Adipose tissue (tissue), 3 donors: ENCODE data around the gene RELB. TPM values are rescaled to one million over a fixed set of nuclear protein-coding genes. Genes with fewer than 3 reads are reported as not detected.
"Not testable (repeated sequence)": the region's sequence is repeated elsewhere in the genome, so short reads cannot be mapped to it uniquely, and the experiment has no call there.

Experiments used
- H3K27ac ChIP-seq: one replicate; pipeline ENCODE4 v1.5.1; 2013; ENCODE audit warnings: low read depth, low read length
- WGBS, 3 donors: extraction: QIAGEN DNeasy Blood & Tissue Kit; methylation state at CpG; one replicate each; pipeline ENCODE4 v1.1.7; 2013; 5-methylcytosine and 5-hydroxymethylcytosine counted together
- polyA plus RNA-seq, 3 donors: library from polyadenylated mRNA; stranded (reverse); fragments of 200-250 nt; gene quantifications; one replicate each; pipeline ENCODE4 v1.2.3, GENCODE V29; 2013
- donor health status: healthy with polysubstance abuse.
- donor health status: Bipolar disorder and iron deficiency.
- donor health status: healthy.

RELB gene
- polyA plus RNA-seq, 3 donors, result 11.0 to 64.9 (median 12.7) TPM

DNA sequence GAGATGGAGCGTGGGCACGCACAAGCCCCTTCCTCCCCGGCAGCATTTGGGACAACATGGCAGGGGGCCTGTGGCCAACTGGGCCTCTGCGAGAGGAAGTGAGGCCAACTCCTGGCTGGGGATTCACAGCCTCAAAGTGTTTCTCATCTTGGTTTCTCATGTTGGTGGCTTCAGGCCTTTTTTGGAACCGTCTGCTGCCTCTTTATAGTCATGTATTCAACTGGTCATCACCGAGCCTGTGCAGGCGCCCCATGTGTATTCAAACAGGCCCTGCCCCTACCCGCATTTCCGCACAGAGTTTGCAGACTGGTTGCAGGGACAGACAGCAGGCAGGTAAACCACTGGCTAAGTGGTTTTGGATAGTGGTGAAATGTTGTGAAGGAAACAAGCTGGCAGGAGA lies 17.3 kb upstream of the RELB start:
- H3K27ac ChIP-seq, result no peak overlapping the region
- 81 to 91% (median 83%) methylated on average over 9 of the region's 9 CpGs for WGBS, 3 donors

DNA sequence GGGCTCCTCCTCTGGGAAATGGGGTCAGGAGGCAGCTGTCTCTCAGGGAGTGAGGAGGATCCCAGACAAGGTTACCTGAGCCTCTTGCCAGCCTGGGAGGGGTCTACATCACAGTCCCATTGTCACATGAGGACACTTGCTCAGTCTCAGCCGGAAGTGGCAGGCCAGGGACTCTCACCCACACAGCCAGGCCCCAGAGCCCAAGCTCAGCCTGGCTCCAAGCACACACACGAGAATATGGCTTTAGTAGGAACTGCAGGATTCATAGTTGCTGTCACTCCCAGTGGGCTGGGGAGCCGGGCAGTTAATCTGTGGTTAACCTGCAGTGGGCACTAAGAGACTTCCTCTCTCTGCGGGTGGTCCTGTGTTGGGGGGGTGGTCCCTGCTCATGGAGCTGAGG lies 15.8 kb upstream of the RELB start:
- WGBS, 3 donors, result 75 to 92% (median 83%) methylated on average over 4 of the region's 4 CpGs
- no peak overlapping the region for H3K27ac ChIP-seq

DNA sequence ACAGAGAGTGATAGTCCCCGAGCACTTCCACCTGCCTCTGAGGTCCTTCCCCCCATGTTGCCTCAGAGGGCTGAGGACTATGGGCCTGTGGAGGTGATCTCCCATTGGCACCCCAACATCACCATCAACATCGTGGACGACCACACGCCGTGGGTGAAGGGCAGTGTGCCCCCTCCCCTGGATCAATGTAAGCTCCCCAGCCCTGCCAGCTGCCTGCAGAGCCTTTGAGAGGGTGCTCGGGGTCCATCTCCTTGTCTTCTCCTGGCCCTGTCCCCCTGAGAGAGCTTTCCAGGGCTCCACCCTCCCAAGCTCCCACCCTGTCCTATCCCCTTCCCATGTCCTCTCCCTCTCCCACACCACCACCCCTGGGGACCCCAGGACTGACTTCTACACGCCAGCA lies 14.9 kb upstream of the RELB start:
- no peak overlapping the region for H3K27ac ChIP-seq
- WGBS, 3 donors, result 82 to 90% (median 89%) methylated on average over 6 to 7 of the region's 7 CpGs

DNA sequence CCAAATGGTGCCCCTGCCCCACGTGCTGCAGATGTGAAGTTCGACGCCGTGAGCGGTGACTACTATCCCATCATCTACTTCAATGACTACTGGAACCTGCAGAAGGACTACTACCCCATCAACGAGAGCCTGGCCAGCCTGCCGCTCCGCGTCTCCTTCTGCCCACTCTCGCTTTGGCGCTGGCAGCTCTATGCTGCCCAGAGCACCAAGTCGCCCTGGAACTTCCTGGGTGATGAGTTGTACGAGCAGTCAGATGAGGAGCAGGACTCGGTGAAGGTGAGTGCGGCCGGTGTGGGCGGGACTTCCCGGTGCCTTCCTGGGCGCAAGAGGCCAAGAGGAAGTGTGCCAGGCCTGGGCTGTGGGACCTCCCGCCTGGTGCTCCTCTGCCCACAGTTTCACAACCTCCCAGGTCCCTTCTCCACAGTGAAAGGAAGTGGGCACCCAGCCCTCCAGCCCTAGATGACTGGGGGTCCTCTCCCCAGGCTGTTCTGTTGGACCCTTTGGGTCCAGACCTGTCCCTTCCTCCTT lies 14.1 kb upstream of the RELB start:
- 75 to 90% (median 77%) methylated on average over 20 of the region's 20 CpGs for WGBS, 3 donors
- no peak overlapping the region for H3K27ac ChIP-seq

DNA sequence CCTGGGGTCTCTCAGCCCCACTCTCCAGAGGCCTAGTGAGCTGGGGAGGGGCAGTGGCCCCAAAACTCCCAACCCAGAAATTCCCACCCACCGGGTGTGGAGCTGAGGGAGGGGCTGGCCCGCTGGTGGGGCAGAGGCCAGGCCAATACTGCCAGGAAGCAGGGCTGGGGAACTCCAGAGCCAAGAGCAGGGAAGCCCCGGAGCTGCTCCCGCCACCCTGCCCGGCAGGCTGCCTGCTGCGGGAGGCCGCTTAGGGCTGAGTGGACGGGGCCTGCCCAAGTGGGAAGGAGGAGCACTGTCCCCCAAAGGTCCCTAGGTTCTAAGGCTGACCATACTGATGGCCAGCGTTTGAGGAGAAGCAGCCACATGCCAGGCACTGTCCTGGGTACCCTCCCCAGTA lies 13.0 kb upstream of the RELB start:
- 68 to 87% (median 83%) methylated on average over 9 of the region's 9 CpGs for WGBS, 3 donors
- no peak overlapping the region for H3K27ac ChIP-seq

DNA sequence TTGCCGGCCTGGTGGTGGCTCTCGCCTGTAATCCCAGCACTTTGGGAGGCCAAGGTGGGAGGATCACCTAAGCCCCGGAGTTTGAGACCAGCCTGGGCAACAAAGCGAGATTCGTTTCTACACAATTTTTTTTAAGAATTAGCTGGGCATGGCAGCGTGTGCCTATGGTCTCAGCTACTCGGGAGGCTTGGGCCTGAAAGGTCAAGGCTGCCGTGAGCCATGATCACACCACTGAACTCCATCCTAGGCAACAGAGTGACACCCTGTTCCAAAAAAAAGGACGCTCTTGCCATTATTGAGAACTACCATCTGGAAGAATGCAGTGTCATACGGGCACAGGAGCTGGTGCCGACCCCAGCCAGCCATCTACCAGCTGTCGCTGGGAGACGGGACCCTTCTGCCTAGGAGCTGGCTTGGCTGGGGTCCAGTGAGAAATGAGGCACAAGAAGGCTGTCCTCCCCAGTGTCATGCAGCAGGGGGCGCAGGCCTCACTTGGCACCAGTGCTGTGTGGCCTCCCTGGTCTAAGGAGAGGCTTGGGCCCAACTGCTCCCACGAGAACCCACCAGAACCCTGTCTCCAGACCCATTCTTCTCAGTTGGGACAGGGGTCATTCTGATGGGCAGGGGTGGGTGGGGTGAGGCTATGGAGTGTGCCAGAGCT lies 12.2 kb upstream of the RELB start:
- WGBS, 3 donors, result 77 to 84% (median 80%) methylated on average over 15 of the region's 15 CpGs
- no peak overlapping the region for H3K27ac ChIP-seq

DNA sequence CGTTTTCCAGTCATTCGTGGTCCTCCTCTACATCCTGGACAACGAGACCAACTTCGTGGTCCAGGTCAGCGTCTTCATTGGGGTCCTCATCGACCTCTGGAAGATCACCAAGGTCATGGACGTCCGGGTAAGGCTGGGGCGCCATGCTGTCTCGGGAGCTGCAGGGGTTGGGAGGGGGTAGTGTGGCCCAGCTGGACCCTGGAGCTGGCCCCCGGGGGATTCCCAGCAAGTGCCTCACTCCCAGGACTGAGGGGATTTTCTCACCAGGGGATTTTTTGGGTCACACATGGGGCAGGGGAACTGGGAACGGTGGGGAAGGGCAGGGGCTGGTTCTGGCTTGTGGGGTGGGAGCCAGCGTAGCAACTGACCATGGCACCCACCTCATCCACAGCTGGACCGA lies 10.8 kb upstream of the RELB start:
- H3K27ac ChIP-seq, result no peak overlapping the region
- WGBS, 3 donors, result 87 to 91% (median 89%) methylated on average over 14 of the region's 14 CpGs

DNA sequence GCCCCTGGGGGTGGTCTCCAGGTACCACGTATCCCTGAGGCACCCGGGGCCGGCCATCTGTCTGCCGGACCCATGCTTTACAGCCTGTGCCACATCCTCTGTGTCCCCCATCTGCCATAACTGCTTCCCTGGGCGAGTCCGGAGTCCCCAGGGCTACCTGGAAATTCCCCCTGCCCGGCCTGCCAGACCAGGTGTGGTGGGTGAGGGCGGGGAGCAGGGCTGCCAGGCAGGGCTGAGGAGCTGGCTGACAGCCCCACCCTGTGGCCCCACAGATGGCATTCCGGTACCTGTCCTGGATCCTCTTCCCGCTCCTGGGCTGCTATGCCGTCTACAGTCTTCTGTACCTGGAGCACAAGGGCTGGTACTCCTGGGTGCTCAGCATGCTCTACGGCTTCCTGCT lies 10.3 kb upstream of the RELB start:
- H3K27ac ChIP-seq, result no peak overlapping the region
- 93 to 97% (median 95%) methylated on average over 12 of the region's 12 CpGs for WGBS, 3 donors

DNA sequence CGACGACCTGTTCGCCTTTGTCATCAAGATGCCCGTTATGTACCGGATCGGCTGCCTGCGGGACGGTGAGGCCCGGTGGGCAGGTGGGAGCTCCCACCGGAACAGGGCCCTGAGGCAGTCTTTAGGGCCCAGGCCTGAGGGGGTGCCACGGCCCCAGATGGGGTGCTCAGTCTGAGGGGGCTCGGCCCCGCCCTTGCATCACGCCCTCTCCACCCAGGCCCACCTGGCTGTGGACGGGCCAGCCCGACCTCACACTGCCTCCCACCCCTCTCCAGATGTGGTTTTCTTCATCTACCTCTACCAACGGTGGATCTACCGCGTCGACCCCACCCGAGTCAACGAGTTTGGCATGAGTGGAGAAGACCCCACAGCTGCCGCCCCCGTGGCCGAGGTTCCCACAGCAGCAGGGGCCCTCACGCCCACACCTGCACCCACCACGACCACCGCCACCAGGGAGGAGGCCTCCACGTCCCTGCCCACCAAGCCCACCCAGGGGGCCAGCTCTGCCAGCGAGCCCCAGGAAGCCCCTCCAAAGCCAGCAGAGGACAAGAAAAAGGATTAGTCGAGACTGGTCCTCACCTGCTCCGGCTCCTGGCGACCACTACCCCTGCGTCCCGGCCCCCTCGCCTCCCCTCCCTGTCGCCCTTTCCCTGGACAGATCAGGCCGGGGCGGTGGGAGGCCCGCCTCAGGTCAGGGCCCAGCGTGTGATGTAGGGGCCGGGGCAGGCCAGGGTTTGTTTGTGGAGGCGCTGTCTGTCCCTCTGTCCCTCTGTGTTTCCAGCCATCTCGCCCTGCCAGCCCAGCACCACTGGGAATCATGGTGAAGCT lies 8.7 kb upstream of the RELB start:
- no peak overlapping the region for H3K27ac ChIP-seq
- WGBS, 3 donors, result 90 to 92% (median 91%) methylated on average over 39 to 44 of the region's 44 CpGs

DNA sequence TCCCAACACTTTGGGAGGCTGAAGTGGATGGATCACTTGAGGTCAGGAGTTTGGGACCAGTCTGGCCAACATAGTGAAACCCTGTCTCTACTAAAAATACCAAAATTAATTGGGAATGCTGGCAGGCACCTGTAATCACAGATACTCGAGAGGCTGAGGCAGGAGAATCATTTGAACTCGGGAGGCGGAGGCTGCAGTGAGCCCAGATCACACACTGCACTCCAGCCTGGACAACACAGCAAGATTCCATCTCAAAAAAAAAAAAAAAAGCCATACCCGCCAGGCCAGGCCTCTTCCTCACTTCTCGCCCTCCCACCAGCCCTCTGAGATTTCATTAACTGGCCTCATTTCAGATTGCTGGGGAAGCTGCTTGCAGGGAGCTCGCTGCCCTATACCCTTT lies 7.7 kb upstream of the RELB start:
- 86 to 88% (median 87%) methylated on average over 6 of the region's 6 CpGs for WGBS, 3 donors
- H3K27ac ChIP-seq, result no peak overlapping the region

DNA sequence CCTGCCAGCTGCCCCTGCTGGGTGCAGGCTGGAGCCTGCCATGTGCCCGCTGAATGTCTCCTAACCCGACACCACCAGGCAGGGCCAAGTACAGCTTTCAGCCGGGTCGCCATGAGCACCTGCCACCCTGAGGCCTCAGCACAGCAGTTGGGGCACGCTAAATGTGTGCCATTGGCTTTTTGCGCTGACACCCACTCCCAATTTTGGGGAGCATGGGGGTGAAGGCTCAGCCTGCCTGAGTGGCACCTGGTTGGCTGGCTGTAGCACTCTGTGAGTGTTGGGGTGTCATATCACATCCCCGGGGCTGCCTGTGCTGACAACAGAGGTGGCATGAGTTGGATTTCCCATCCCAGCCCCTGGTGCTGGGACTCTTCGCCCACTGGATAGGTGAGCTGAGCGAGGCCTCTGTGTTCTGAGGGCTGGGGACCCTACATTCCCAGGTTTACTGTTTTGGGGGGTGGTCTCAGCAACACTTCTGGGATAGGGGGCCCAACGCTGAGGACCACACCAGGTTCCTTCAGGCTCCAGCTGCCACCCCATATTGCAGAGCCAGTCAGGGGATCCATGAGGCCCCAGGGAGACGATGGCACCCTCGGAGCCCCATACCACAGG lies 7.2 kb upstream of the RELB start:
- WGBS, 3 donors, result 88 to 92% (median 89%) methylated on average over 12 of the region's 12 CpGs

DNA sequence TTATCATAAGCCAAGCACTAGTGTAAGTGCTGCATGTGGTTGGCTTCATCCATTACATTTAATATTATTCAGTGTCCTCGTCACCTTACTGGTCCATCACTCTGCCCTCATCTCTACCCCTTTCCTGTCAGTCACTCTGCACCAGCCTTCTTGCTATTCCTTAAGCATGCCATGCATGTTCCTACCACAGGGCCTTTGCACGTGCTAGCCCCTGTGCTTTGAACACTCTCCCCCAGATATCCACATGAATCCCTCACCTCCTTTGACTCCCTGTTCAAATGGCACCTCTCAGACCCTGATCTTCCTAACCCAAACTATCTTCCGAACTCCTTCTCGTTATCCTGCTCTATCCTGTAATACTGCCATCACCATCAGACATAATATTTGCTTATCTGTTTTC lies 3.2 kb upstream of the RELB start:
- WGBS, 3 donors, result 82 to 95% (median 94%) methylated on average over 4 of the region's 4 CpGs
- no peak overlapping the region for H3K27ac ChIP-seq

More for the DNA sequence above, 7.2 kb upstream of the RELB start:
- H3K27ac ChIP-seq, result no peak overlapping the region

DNA sequence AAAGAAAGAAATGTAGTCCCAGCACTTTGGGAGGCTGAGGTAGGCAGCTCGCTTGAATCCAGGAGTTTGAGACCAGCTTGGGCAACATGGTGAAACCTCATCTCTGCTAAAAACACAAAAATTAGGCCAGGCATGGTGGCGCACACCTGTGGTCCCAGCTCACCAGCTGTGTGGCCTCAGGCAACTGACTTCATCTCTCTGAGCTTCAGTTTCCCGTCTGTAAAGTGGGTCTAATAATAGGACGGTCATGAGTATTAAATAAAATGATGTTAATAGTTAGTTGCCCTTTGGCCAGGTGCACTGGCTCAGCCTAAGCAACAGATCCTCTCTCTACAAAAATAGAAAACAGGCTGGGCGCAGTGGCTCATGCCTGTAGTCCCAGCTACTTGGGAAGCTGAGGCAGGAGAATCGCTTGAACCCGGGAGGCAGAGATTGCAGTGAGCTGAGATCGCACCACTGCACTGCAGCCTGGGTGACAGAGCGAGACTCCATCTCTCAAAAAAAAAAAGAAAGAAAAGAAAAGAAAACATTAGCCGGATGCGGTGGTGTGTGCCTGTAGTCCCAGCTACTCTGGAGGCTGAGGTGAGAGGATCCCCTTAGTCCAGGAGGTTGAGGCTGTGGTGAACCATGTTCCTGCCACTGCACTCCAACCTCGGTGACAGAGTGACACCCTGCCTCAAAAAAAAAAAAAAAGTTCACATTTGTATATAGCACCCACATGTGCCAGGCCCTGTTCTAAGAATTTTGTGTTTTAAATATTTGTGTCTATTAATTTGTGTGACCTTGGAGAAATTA lies 1.9 kb upstream of the RELB start:
- 73 to 87% (median 80%) methylated on average over 12 of the region's 12 CpGs for WGBS, 3 donors
- H3K27ac ChIP-seq, result not testable (repeated sequence)

DNA sequence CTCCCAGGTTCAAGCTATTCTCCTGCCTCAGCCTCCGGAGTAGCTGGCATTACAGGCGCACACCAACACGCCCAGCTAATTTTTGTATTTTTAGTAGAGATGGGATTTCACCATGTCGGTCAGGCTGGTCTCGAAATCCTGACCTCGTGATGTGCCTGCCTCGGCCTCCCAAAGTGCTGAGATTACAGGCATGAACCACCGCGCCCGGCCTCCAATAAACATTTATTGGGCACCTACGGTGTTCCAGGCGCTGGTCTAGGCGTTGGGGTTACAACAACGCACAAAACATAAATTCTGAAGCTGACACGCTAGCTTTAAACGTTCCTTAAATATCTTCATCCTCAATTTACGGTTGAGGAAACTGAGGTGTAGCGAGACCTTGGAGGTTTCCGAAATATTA lies 599 bp upstream of the RELB start:
- H3K27ac ChIP-seq, result not testable (repeated sequence)
- WGBS, 3 donors, result 67 to 69% (median 68%) methylated on average over 19 of the region's 19 CpGs

DNA sequence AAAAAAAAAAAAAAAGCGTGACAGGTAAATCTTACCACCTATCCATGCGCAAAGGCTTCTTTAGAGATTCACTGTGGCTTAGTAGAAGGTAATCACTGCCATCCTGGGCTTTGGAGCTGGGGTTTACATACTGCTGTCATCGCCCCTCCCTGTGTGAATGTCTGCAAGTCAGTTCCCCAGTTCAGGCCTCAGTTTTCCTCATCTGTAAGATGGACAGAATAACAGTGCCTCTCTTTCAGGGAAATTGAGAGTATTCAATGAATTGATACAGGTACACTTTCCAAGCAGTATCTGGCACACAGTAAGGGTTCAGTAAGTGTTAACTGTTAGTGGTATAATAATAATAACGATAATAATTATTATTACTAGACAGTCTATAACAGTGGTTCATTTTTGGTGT lies 2.2 kb downstream of the RELB start:
- no peak overlapping the region for H3K27ac ChIP-seq
- WGBS, 3 donors, result 91 to 97% (median 96%) methylated on average over 4 of the region's 4 CpGs

DNA sequence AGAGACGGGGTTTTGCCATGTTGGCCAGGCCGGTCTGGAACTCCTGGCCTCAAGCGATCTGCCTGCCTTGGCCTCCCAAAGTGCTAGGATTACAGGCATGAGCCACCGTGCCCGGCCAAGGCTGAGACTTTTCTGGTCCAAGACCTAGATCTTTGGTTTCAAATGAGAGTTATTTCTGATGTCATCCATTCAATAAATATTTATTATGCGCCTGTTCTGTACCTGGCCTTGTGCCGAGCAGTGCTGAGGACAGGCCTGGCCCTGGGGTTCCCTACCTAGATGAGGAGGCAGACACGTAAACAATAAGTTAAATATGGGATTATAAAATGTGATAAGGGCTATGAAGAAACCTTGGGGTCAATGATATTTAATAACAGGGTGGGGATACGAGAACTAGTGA lies 4.5 kb downstream of the RELB start:
- no peak overlapping the region for H3K27ac ChIP-seq
- 85 to 93% (median 86%) methylated on average over 9 of the region's 9 CpGs for WGBS, 3 donors

DNA sequence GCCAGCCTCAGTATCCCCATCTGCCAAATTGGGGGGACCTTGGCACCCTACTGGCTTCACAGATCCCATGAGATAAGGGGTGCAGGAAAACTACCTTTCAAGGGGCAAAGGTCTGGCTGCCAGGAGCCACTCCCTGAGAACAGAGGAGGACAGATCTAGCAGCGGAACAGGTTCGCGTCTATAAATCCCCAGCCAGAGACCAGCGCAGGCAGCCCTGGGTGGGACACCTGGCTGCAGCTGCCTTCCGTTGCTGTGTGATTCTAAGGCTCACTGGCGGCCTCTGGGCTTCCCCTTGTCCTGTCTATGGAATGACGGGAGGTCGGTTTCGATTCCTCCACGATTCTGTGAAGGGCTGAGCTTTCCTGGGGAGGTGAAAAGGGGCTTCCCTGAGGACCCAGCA lies 7.3 kb downstream of the RELB start:
- 65 to 82% (median 80%) methylated on average over 10 of the region's 10 CpGs for WGBS, 3 donors
- H3K27ac ChIP-seq, result no peak overlapping the region

DNA sequence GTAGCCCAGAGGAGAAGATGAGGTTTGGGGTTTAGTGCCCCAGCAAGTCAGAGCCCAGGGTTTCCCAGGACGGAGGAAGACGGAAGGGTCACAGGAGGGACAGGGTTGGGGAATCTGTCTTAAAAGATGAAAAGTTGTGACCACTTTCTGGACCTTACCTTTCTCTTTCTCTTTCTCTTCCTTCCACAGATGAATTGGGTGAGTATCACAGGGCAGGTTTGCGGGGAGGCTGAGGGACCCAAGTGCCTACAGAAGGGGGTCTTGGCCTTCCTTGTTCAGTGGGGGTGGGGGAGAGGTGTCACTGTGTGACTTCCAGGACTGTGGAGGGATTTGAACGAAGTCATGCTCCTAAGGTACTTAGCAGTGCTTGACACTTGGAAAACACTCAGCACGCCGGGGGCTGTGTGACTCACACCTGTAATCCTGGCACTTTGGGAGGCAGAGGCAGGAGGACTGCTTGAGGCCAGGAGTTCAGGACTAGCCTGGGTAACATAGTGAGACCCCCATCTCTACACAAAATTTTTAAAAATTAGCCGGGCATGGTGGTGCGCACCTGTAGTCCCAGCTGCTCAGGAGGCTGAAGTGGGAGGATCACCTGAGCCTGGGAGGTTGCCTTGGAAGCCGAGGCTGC lies 8.5 kb downstream of the RELB start:
- no peak overlapping the region for H3K27ac ChIP-seq
- 85 to 95% (median 93%) methylated on average over 9 of the region's 9 CpGs for WGBS, 3 donors
